ENCODE results near the gene GP5. TPM values are rescaled to one million over a fixed set of nuclear protein-coding genes. Genes with fewer than 3 reads are reported as not detected.
A peak's percentile ranks its signal among the peaks of the same experiment; 100 is the strongest.

Gene GP5
- total and polyA plus RNA-seq, 9 of the 15 experiments (the other 6 are each of a cell fraction or from before 2014, with no cell fraction given), result 0.03 to 0.04 (median 0.04) TPM; not detected in 6

DNA sequence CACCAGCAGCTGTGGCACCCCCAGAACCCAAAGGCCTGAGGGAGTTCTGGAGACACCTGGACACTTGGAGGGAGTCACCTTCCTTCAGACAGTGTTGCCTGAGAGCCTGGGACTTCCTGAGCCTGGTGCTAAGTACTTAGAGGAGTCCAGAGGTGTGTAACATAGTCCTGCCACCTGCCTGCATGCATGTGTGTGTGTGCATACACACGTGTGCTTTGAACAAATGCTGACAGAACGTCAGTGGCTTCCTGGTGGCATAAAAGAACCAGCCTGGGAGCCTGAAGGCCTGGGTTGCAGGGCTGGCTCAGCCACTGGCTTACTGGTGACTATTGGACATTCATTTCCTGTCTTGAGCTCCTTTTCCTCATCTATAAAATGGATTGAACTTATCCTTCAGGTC lies 44.8 kb downstream of the GP5 start:
- 0% methylated on average over 2 of the region's 2 CpGs for WGBS (ENCODE audit: insufficient coverage, low coverage, missing lambda C conversion rate)
- POLR2A ChIA-PET, result interaction anchor here (0.6 to 1.2 kb wide), 4 partner anchors 24 to 66 kb away, joined by 3 to 4 read pairs (median 3); no protein-coding TSS in a partner anchor
- peak; percentile 13; the same call in 2 of the 3 replicates for ATAC-seq
- TF ChIP-seq HNRNPH1 (optimal IDR thresholded peaks at IDR 0.05; ENCODE audit: low read depth, low read length), result no peak
- no peak for TF ChIP-seq CBX5 (IDR thresholded peaks at IDR 0.05; ENCODE audit: borderline replicate concordance, low read depth)
- no peak for TF ChIP-seq ZZZ3 (IDR thresholded peaks at IDR 0.05)
- no peak for TF ChIP-seq MTA2 (IDR thresholded peaks at IDR 0.05; ENCODE audit: low read depth)
- no peak for TF ChIP-seq USF2 (CRISPR knock-in tag; IDR thresholded peaks at IDR 0.05)
- no peak for TF ChIP-seq HNRNPLL (IDR thresholded peaks at IDR 0.05; ENCODE audit: low read depth, low read length, poor library complexity, severe bottlenecking)
- no peak for TF ChIP-seq E2F6 (IDR thresholded peaks at IDR 0.05; ENCODE audit: borderline replicate concordance in 1 of 2, extremely low read depth in 1 of 2, insufficient read depth in 1 of 2, insufficient read length in 1 of 2, low read depth in 1 of 2, low read length in 1 of 2, poor library complexity in 1 of 2, severe bottlenecking in 1 of 2)
- no peak for TF ChIP-seq ZNF592 (IDR thresholded peaks at IDR 0.05)
- no peak for TF ChIP-seq NBN (IDR thresholded peaks at IDR 0.05; ENCODE audit: low read depth)
- TF ChIP-seq NCOA2 (IDR thresholded peaks at IDR 0.05; ENCODE audit: partially characterized antibody in 2 of 2), result no peak
- no peak for TF ChIP-seq ZNF444 (CRISPR knock-in tag; IDR thresholded peaks at IDR 0.05)
- no peak for TF ChIP-seq SUPT5H (IDR thresholded peaks at IDR 0.05)
- TF ChIP-seq, protein P1, sequence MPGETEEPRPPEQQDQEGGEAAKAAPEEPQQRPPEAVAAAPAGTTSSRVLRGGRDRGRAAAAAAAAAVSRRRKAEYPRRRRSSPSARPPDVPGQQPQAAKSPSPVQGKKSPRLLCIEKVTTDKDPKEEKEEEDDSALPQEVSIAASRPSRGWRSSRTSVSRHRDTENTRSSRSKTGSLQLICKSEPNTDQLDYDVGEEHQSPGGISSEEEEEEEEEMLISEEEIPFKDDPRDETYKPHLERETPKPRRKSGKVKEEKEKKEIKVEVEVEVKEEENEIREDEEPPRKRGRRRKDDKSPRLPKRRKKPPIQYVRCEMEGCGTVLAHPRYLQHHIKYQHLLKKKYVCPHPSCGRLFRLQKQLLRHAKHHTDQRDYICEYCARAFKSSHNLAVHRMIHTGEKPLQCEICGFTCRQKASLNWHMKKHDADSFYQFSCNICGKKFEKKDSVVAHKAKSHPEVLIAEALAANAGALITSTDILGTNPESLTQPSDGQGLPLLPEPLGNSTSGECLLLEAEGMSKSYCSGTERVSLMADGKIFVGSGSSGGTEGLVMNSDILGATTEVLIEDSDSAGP (CRISPR knock-in tag; IDR thresholded peaks at IDR 0.05), result no peak
- no peak for TF ChIP-seq TCFL5 (CRISPR knock-in tag; conservative IDR thresholded peaks at IDR 0.05)

More for the DNA sequence above, 44.8 kb downstream of the GP5 start:
- DNase-seq (ENCODE audit: extremely low read depth in 1 of 4, low spot score in 3 of 4), result no peak
- CTCF ChIA-PET (ENCODE audit: low intra/inter-chr PET ratio), result no interaction called here
- Histone ChIP-seq H3K4me3 (no peak overlapping the region), H3K4me2 (ENCODE audit: insufficient read depth, low read length) (no peak overlapping the region), H3K9me3 (replicated peaks; ENCODE audit: control insufficient read depth, insufficient read depth, low read depth, low read length) (no peaks in the 10 kb centered on the region), H4K20me1 (replicated peaks; ENCODE audit: control insufficient read depth, insufficient read depth, low read length) (peaks cover 3% of the 10 kb centered on the region; the same call in 1 of the 2 replicates), H2AFZ (ENCODE audit: low read depth, low read length) (no peak overlapping the region), H3K27me3 (ENCODE audit: control insufficient read depth in 2 of 2, insufficient read depth in 2 of 2, low read length in 2 of 2) (peaks cover 34 to 36% of the 10 kb centered on the region in 2 experiments), H3K9ac (ENCODE audit: insufficient read depth in 1 of 2, low read depth in 2 of 2, low read length in 2 of 2) (no peak overlapping the region), H3K36me3 (ENCODE audit: control insufficient read depth, insufficient read depth, low read length) (no peaks in the 10 kb centered on the region), H3K79me2 (ENCODE audit: control insufficient read depth, insufficient read depth, low read length) (no peaks in the 10 kb centered on the region), H3K4me1 (replicated peaks in 1 of 2; ENCODE audit: control insufficient read depth in 2 of 2, insufficient read depth in 2 of 2, low read length in 2 of 2) (peaks cover 0 to 11% of the 10 kb centered on the region in 2 experiments; a peak in 2 of 5 replicates), H3K27ac (ENCODE audit: extremely low read depth, low read depth, low read length) (no peak overlapping the region), H3K9me1 (ENCODE audit: control insufficient read depth, insufficient read depth, low read length) (no peaks in the 10 kb centered on the region)
- intact Hi-C loops (cut with micrococcal nuclease), result no loop called here
- no peak for FAIRE-seq
- in situ Hi-C loops (cut with MboI), result no loop called here
- BruUV-seq (replicated peaks), result no TSS peak

All from K562 (cell line).